ENCODE results near the gene SH2B3. TPM values are rescaled to one million over a fixed set of nuclear protein-coding genes. Genes with fewer than 3 reads are reported as not detected.

SH2B3 gene
- total RNA-seq, 1 experiment from 2014 or later, result 40.3 TPM

DNA sequence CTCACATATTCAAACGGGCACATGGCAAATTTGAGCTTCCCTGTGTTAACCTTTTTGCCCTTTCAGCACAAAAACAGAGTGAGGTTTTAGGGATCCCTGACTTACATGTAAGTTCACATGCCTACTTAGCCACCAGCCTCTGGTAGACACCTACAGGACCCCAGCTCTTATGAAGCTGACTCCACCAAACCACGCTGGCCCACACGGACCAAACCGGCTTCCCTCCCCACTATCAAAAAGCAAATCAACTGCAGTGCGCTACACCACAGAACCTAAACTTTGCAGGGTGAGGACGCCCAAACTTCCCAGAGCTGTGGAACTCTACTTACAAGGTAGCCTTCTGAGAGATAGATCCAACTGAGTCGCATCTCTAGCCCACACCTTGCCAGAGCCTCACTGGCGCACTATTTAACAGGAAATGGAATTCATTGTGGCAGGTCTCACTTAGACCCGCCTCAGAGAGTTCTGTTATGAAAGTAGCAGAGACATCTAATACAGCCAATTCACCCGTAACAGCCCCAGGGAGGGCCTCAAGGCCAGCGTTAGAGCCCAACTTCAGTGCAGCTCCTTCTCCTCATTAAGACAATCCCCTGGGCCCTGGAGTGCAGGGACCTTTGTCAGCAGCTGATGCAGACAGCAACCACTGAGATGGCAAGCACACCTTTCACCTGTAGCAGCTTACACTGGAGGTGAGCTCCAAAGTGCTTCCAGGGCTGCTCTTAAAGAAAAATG lies 49.2 kb downstream of the SH2B3 start:
- no peak overlapping the region for H3K9ac ChIP-seq (ENCODE audit: extremely low read depth, insufficient read length, low read length)
- H2BK120ac ChIP-seq (ENCODE audit: low read depth, low read length, poor library complexity, severe bottlenecking), result no peak overlapping the region
- no peak overlapping the region for H3K14ac ChIP-seq (ENCODE audit: insufficient read depth, low read length)
- H3K27ac Mint-ChIP-seq, result peak overlapping the region in 2 of 3 experiments; percentile 12 to 29; a peak in 2 of 7 replicates
- no peak overlapping the region for H4K91ac ChIP-seq (ENCODE audit: insufficient read length, low read depth, low read length)
- no peak overlapping the region for H2BK5ac ChIP-seq (ENCODE audit: insufficient read length, low read length)
- H3K36me3 Mint-ChIP-seq (ENCODE audit: insufficient read depth in 1 of 3, low read depth in 3 of 3), result peaks cover 29 to 61% (median 51%) of the 10 kb centered on the region in 3 experiments; a peak in 6 of 7 replicates
- H4K20me1 ChIP-seq (ENCODE audit: control insufficient read depth, insufficient read depth, insufficient read length), result no peaks in the 10 kb centered on the region
- no peaks in the 10 kb centered on the region for H3K9me3 Mint-ChIP-seq
- no peak overlapping the region for H2BK20ac ChIP-seq (ENCODE audit: low read depth, low read length, poor library complexity, severe bottlenecking)
- H4K8ac ChIP-seq (replicated peaks; ENCODE audit: insufficient read length, low read depth, low read length), result no peak overlapping the region
- H3K18ac ChIP-seq (ENCODE audit: insufficient read length, low read depth, low read length), result no peak overlapping the region
- no peak overlapping the region for H3T11ph ChIP-seq (ENCODE audit: low read length)
- H2BK12ac ChIP-seq (ENCODE audit: insufficient read length, low read depth, low read length), result no peak overlapping the region
- H3K4me2 ChIP-seq (ENCODE audit: insufficient read depth, insufficient read length, low read length), result no peak overlapping the region
- H3K79me2 ChIP-seq (ENCODE audit: insufficient read depth, low read length), result no peaks in the 10 kb centered on the region
- H3K4me1 ChIP-seq (ENCODE audit: insufficient read depth, low read length), result no peaks in the 10 kb centered on the region
- H3K4me3 Mint-ChIP-seq, result no peak overlapping the region
- H3K4ac ChIP-seq (ENCODE audit: low read depth, low read length), result no peak overlapping the region
- H3K79me1 ChIP-seq (ENCODE audit: insufficient read depth, low read depth, low read length, poor library complexity, severe bottlenecking), result no peaks in the 10 kb centered on the region
- H4K5ac ChIP-seq (ENCODE audit: insufficient read length, low read depth, low read length), result no peak overlapping the region
- no peak for DNase-seq
- H3K23me2 ChIP-seq (ENCODE audit: insufficient read length, low read depth, low read length, poor library complexity, severe bottlenecking), result no peaks in the 10 kb centered on the region
- no peaks in the 10 kb centered on the region for H3K9me3 ChIP-seq (ENCODE audit: control insufficient read depth, low read depth, low read length)
- no peak overlapping the region for H3K56ac ChIP-seq (ENCODE audit: insufficient read length, low read depth, low read length)
- no peaks in the 10 kb centered on the region for H3K27me3 Mint-ChIP-seq (ENCODE audit: low read depth)
- no peaks in the 10 kb centered on the region for H3K27me3 ChIP-seq (ENCODE audit: insufficient read depth, low read length)
- H3K27ac ChIP-seq (ENCODE audit: insufficient read length, low read depth, low read length), result no peak overlapping the region
- H3K23ac ChIP-seq (ENCODE audit: insufficient read length, low read depth, low read length), result no peak overlapping the region
- WGBS (ENCODE audit: extremely low coverage, insufficient read length, low lambda C conversion rate), result no CpG with 5 or more reads among the region's 11 CpGs
- no peak overlapping the region for H2AK5ac ChIP-seq (ENCODE audit: insufficient read length, low read length)
- no peak overlapping the region for H2BK15ac ChIP-seq (ENCODE audit: low read depth, low read length)
- no peaks in the 10 kb centered on the region for H3K4me1 Mint-ChIP-seq
- TF ChIP-seq, protein P1, sequence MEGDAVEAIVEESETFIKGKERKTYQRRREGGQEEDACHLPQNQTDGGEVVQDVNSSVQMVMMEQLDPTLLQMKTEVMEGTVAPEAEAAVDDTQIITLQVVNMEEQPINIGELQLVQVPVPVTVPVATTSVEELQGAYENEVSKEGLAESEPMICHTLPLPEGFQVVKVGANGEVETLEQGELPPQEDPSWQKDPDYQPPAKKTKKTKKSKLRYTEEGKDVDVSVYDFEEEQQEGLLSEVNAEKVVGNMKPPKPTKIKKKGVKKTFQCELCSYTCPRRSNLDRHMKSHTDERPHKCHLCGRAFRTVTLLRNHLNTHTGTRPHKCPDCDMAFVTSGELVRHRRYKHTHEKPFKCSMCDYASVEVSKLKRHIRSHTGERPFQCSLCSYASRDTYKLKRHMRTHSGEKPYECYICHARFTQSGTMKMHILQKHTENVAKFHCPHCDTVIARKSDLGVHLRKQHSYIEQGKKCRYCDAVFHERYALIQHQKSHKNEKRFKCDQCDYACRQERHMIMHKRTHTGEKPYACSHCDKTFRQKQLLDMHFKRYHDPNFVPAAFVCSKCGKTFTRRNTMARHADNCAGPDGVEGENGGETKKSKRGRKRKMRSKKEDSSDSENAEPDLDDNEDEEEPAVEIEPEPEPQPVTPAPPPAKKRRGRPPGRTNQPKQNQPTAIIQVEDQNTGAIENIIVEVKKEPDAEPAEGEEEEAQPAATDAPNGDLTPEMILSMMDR (conservative IDR thresholded peaks at IDR 0.05), result no peak
- H2AFZ ChIP-seq (ENCODE audit: low read length), result no peak overlapping the region

All from H9 (cell line).